CD4-positive, alpha-beta T cell treated with Interleukin-4 for 1 hour (primary cell): Measurements from ENCODE around the gene AMBRA1.
A peak's percentile ranks its signal among the peaks of the same experiment; 100 is the strongest.
"Not testable (repeated sequence)": the region's sequence is repeated elsewhere in the genome, so short reads cannot be mapped to it uniquely, and the experiment has no call there.

Experiments
- DNase-seq, 2 donors: peaks; one replicate each; pipeline ENCODE4 v3.0.0-alpha.2; 2020 to 2022

AMBRA1 gene

DNA sequence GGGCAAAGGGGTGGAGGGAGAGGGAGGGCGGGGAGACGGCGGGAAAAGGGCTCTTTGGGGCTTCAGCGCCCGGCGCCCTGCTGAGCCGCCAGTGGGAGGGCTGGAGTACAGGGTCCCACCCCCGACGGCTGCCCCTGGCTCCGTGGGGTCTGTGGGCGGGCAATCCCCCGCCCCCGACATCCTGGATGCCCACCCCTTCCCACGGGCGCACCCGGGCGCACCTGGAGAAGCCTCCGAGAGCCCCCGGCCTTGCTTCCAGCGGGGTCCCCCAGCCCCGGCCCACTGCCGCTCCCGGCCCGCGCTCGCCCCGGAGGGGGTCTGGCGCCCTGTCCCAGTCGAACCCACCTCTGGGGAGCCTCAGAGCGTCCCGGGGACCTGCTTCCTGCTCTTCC is 202.6 kb downstream of the AMBRA1 start:
- no peak for DNase-seq

DNA sequence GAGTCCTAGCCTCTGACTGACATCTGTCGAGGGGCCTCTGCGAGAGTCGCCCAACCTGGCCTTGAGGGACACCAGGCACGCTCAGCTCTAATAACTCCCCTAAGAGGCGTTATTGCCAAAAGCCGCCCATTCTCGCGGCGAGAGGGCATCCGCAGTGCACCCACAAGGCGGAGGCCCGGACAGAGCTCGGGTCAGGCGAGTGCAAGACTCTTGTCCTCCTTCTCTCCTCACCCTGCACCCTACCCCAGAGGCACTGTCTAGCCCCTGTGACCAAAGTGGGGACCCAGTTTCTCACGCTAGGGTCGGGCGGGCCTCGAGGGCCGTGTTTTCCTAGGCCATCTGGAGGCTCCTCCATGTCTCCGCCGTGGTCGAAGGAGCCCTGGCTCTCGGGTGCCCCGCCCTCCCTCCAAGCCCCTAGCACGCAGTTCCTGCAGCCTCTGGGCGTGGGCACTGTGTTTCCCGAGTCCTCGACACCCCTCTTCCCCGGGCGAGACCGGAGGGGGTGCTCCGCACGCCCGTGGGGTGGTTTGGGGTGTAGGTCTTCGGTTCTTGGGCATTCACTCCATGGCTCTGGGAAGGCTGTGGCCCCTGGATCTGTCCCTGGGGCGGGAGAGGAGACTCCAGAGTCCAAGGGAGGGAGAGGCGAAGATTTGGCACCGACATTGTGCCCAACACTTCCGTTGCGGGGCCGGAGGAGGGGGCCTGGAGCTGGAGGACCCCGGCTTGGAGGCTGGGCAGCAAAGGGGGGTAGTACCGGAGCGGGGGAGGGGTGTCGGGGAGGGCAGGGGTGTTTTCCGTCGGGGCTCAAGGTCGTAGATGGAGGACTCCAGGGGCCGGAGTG is 203.3 kb downstream of the AMBRA1 start:
- no peak for DNase-seq

DNA sequence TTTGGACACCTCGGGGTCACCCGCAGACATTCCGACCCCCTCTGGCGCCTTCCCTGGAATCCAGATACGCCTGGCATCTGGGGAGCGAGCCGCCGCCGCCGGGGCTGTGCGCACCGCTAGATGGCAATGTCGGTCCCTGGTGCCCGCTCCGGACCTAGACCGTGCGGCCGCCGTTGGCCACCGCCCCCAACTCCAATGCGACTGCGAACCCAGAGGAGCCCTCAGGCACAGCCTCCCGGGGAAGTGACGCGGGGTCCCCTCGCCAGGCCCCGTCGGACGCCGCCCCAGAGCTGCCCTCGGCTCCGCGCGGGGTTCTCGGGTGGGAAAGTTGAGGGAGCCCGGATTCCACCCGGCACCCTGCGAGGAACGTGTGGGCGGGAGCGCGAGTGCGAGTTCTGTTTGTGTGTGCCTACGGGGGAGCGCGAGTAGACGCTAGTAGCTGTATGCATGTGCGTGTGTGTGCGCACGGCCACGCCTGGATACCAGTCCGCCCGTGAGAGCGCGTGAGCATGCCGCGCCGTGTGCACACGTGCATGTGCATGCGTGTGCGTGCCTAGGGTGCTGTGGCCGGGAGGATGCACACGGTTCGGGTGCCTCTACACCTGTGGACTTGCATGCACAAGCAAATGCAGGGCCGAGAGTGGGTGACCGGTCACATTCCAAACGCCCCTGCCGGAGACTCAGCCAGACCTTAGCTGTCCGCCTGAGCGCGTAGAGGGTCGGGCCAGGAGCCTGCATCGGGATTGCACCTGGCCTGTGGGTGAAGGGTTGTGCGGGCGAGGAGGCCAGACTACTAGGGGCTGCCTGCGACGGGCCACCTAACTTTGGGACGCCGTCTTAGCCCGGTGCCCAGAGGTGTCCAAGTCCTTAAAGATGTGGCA is 204.1 kb downstream of the AMBRA1 start:
- DNase-seq, result peak in 1 of 2 donors; percentile 32

DNA sequence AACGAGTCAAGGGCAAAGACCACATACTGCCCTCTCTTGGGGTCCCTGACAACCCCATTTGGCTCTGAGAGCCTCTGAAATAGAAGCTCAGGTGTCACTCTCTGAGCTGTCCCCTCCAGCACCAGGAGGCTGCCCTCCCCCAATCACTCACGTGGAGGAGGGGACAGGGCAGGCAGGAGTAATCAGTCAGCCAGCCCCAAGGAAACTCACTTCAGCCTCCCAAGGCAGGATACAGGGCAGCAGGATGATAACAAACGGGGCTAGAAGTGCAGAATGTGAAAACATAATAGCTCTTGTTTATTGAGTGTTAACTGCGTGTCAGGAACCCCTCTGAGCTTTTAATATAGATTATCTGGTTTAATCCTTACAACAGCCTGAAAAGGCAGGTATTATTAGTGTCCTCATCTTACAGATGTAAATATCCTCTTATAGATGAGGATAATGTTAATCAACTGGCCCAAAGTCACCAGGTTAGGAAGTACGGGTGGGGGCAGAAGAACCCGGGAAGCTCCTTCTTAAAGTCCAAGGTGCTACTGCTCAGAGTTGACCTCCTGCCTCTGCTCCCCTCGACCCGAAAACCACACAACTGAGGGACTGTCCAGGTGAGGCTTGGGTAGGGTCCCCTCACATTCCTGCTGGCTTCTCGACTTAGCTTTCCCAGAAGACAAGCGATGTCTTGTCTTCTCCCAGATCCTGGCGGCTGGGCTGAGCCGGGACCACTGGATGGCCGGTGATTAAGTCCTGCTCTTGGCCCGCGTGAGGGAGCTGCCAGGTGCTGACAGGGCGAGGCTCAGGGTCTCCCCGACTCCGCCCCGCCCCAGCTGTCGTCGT is 205.0 kb downstream of the AMBRA1 start:
- DNase-seq, result no peak

DNA sequence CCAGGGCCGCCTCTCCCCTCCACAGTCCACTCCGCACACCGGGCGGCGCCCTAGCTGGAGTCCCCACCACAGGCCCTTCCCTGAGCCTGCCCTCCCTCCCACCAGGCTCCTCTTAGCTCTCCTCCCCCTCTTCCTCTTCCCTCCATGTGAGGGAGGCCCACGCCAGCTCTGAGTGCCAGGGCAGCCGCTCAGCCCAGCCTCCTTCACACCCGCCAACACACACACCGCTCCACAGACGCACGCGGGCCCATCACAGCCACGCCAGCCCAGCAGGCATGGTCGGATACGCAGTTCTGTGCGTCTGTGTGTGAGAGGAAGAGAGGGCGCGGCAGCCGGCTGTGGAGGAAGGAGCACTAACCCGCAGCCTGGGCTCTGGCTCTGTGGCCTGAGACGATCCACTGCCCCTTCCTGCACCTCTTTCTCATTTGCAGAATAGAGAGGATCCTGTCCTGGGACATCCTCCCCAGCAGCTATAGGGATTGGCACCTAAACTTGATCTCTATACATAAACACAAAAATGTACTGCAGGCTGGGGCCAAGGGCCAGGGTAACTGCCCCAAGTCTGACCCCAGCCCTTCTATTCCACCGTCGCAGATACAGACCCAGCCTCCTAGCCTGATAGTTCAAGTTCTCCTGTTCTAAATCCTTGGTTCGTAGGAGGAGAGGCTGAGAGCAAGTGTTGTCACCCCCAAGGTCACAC is 205.8 kb downstream of the AMBRA1 start:
- no peak for DNase-seq

DNA sequence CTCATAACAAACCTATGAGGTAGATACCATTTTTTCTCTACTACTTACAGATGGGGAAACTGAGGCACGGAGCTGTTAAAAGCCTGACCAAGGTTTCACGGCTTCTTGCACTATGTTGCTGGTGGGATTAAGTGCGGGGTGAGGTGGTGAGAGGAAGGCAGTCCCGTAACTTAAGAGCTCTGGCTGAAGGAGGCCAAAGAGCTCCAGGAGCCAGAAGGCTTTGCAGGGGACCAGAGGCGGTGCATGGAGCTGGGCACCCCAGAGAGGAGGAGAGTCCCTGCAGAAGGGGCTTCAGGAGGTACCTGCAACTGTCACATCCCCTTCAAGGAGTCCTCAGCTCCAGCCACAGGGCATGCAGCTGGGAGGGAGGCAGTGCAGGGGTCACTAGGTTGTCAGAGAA is 206.4 kb downstream of the AMBRA1 start:
- DNase-seq, result no peak

DNA sequence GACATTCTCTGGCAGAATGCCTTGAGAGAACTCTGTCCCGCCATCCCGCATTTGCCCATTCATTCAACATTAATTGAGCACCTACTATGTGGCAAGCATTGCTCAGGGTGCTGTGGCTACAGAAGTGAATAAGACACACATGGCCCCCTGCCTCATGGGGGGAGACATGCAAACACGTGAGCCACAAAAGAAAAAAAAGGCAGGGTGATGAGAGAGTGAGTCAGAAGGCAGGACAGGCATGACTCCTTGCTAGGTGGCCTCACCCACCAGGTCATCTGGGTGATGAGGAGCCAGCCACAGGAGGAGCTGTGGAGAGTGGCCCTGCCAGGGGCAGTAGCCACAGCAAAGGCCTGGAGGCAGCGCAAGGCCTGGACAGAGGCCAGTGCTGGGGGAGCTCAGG is 207.1 kb downstream of the AMBRA1 start:
- no peak for DNase-seq

DNA sequence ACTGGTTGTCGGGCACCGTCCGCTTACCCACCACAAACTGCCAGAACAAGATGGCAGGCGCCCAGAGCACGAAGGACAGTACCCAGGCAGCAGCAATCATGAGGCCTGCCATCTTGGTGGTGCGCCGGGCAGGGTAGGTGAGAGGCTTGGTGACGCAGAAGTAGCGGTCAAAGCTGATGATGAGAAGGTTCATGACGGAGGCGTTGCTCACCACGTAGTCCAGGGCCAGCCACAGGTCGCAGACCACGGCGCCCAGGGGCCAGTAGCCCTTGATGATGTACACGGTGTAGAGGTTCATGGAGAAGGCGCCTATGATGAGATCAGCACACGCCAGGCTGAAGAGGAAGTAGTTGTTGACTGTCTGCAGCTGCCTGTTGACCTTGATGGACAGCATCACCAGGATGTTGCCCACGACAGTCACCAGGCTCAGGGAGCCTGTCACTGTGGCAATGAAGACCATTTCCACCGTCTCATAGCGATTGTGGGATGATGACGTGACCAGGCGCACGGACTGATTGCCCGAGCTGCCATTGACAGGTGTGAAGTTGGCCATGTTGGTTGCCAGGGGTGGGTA is 207.7 kb downstream of the AMBRA1 start:
- no peak for DNase-seq

DNA sequence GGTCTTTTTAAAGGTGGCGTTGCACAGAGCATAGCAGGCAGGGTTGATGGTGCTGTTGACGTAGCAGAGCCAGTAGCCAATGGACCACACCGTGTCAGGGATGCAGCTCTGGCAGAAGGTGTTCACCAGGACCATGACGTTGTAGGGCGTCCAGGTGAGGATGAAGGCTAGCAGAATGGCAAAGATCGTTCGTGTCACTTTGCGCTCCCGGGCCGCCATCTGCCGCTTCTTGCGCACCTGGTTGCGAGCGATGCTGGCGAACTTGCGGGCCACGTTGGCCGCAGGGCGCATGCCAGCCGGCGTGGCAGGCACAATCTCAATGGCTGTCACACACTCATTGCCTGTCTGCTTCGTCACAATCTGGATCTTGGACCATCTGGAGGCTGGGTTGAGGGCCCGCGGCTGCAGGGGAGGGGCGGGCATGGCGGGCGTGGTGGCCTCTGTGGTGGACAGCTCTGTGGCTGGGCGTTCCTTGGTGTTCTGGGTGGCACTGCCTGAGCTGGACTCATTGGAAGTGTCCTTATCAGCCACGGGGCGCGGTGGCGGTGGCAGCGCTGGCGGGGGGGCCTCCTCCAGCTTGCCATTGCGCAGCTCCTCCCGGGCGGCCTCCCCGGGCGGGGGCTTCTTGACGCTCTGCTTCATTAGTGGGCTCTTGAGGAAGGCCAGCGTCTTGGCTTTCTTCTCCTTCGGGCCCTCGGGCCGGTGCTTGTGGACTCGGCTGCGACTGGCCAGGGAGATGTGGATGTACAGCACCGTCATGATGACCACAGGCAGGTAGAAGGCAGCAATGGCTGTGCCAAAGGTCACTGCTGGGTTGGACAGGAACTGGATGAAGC is 208.4 kb downstream of the AMBRA1 start:
- no peak for DNase-seq

DNA sequence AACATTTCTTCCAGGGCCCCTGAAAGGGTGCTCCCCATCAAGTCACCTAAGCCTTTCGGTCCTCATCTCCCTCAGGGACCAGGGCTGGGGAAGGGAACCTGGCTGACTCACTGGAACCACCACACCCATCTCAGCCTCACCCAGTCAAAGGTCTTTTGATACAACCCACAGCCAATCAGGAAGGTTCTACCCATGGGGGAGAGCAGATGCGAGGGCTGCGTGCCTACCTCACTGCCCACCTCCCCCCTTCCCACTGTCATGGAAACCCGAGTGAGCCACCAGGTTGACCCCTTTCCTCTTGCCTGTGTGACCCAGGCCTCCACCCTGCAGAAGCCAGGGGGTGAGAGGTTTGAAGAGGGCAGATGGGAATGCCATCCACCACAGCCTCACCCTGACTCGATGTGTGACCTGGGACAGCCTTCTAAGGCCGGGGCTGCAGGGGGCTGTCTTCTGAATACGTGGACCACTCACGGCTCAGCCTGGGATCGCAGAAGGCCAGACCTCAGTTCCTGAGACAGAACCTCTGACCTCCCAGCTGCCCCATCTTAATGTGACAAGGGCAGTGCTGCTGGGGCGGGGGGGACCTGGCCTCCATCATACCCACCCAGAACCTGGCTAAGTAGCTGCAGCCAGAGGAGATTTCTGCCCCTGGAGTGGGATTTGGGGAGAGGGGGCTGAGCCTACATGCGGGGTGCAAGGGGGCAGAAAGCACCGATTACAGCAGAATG is 209.7 kb downstream of the AMBRA1 start:
- no peak for DNase-seq

DNA sequence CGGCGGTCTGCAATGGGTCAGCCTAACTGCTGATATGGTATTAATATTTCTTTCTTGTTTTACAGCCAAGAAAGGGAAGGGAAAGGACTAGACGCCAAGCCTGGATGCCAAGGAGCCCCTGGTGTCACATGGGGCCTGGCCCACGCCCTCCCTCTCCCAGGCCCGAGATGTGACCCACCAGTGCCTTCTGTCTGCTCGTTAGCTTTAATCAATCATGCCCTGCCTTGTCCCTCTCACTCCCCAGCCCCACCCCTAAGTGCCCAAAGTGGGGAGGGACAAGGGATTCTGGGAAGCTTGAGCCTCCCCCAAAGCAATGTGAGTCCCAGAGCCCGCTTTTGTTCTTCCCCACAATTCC is 210.4 kb downstream of the AMBRA1 start:
- DNase-seq, result no peak

DNA sequence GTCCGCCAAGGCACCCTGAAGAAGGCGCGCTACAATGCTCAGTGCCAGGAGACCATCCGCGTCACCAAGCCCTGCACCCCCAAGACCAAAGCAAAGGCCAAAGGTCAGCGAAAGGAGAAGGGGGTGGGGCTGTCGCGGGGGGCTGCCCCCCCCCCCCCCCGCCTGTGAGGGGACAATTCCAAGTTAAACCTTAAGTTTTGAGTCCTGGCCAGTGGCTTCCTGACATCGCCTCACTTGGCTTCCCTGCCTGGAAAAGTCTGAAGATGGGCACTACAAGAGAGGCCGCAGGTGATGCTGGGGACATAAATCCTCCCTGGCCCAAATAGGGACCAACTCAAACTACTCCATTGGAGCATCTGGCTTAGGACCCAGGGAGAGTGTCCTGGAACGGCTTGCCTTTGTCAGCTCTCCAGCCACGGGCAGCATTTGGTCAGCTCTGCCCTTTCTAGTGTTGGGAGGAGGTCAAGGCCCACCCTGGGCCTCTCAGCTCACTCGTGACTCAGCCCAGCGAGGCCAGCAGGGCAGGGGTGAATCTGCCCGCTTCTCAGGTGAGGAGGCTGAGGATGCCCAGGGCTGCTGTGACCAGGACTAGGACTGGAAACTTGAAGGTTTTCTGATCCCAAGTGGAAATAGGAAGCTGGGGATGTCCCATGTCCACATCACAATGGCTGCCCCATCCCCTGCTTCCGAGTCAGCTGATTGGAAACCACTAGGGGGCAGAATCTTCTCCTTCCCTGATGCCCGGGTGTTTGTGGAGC is 211.0 kb downstream of the AMBRA1 start:
- DNase-seq, result no peak

DNA sequence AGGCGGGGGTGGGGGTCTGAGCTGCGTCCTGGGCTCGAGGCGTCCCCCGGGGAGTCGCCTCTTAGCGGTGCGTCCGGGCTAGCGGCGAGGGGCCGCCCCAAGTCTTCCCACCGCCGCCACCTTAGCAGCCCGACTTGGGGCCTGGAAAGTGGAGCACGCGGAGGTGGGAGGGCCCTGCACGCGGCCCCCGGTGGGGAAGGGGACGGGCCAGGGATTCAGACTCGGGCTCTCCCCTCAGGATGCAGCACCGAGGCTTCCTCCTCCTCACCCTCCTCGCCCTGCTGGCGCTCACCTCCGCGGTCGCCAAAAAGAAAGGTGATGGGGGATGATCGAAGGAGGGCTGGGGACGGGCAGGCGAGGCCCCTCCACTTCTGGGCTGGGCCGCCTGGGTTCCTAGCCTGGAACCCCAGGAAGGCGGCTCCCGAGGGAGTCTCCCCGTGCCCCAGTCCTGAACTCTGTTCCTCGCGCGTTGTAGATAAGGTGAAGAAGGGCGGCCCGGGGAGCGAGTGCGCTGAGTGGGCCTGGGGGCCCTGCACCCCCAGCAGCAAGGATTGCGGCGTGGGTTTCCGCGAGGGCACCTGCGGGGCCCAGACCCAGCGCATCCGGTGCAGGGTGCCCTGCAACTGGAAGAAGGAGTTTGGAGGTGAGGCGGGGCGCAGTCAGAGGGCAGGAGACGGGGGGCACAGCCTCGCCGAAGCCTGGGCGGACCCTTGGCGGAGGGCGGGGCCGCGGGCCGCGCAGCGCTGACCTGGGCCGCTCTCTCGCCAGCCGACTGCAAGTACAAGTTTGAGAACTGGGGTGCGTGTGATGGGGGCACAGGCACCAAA is 211.8 kb downstream of the AMBRA1 start:
- no peak for DNase-seq

DNA sequence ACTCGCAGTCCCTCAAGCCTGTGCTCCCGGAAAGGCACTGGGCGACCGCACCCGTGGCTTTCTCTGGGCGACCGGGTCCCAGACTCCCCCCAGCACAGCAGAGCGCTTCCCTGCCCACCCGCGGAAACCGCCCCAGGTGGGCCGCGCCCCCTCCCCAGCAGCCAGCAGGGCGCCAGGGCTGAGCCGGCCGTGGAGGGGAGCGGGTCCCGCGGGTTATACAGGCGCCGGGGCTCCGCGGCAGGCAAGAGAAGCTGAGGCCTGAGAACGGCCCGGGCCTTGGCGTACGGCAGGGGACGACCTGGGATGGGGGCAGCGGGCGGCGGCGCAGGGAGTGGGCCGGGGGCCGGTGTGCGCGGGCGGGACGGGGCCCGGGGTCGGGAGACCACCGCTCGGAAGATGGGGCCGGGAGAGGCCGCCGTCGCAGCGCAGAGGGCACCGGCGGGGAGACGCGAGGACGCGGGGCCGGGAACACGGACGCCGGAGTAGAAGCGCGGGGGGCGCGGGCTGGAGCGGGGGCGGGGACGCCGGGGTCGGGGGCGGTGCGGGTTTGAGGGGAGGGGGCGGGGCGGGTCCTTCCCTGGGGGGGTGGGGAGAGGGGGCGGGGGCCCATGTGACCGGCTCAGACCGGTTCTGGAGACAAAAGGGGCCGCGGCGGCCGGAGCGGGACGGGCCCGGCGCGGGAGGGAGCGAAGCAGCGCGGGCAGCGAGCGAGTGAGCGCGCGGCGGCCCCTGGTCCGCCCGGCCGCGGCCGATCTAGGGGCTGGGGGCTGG is 212.6 kb downstream of the AMBRA1 start, which contains the start of gene MDK:
Gene MDK (plus strand): TSS at position 622 of the 771 bp plus-strand sequence. CDS start 389 bp downstream, outside the sequence.
- DNase-seq, result no peak

DNA sequence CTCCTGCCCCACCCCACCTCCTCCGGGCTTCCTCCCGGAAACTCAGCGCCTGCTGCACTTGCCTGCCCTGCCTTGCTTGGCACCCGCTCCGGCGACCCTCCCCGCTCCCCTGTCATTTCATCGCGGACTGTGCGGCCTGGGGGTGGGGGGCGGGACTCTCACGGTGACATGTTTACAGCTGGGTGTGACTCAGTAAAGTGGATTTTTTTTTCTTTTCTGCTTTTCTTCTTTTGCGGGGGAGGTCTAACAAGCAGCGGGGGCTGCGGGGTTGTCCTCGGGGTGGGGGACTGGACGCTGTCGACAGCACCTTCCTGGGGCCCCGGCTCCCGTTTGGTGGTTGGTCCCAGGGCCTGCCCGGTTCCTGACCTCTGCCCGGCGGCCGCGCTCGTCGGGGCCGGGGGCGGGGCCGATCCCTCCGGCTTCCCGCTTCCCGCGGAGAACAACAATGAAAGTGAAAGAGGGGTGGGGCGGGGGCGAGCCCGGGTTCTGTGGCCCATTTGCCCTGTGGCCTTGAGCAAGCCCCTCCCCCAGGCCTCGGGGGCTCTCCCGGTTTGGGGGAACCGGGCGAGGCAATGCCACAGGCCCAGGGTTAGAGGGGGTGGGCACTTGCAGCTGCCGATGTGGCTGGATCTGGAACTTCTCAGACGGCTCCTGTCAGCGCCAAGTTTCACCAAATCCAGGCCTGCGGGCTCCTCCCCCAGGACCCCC is 213.3 kb downstream of the AMBRA1 start:
- DNase-seq, result peak; percentile 41 to 61

DNA sequence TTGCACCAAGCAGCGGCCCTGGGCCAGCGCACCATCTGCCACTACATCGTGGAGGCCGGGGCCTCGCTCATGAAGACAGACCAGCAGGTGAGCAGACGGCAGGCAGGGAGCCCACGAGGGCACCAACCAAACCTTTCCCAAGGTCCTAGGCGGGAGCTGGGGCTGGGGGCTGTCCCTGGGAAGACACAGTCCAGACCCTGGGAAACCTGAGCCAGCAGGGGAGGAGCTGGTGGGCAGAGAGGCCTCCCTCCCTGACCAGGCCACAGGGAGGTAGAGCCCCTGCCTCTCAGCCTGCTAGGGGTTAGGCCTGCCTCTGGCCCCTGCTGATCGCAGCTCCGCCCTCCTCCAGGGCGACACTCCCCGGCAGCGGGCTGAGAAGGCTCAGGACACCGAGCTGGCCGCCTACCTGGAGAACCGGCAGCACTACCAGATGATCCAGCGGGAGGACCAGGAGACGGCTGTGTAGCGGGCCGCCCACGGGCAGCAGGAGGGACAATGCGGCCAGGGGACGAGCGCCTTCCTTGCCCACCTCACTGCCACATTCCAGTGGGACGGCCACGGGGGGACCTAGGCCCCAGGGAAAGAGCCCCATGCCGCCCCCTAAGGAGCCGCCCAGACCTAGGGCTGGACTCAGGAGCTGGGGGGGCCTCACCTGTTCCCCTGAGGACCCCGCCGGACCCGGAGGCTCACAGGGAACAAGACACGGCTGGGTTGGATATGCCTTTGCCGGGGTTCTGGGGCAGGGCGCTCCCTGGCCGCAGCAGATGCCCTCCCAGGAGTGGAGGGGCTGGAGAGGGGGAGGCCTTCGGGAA is 214.1 kb downstream of the AMBRA1 start:
- not testable (repeated sequence) for DNase-seq
